Thyroid gland (tissue), 4 donors: ENCODE results near the gene HOXA5. TPM values are rescaled to one million over a fixed set of nuclear protein-coding genes. Genes with fewer than 3 reads are reported as not detected.

Experiments
- DNase-seq, 2 donors: peaks; one replicate each; pipeline ENCODE4 v3.0.0-alpha.2; 2019
- H3K27ac ChIP-seq, 3 donors: fragments of 200-600 bp; sonication (generic); 1 replicate in 2 of 3; 2 replicates in 1 of 3; pipeline ENCODE4 v1.5.1; 2016 to 2019; ENCODE audit warnings: mild to moderate bottlenecking in 1 of 3, moderate library complexity in 1 of 3
- H3K27me3 ChIP-seq: fragments of 200-600 bp; sonication (generic); one replicate; pipeline ENCODE4 v1.5.1; 2019
- H3K36me3 ChIP-seq, 2 donors: fragments of 200-600 bp; sonication (generic); one replicate each; pipeline ENCODE4 v1.5.1; 2016 to 2019
- H3K4me1 ChIP-seq, 2 donors: fragments of 200-600 bp; sonication (generic); one replicate each; pipeline ENCODE4 v1.5.1; 2017 to 2019
- H3K4me3 ChIP-seq, 3 donors: fragments of 200-600 bp; sonication (generic); replicated peaks in 1 of 3; 1 replicate in 2 of 3; 2 replicates in 1 of 3; pipeline ENCODE4 v1.5.1; 2016; ENCODE audit warnings: mild to moderate bottlenecking in 1 of 3
- H3K9me3 ChIP-seq: fragments of 200-600 bp; sonication (generic); one replicate; pipeline ENCODE4 v1.5.1; 2017
- CTCF ChIP-seq, 6 experiments: fragments of 200-600 bp in 3 of 6; fragments of 450-650 bp in 3 of 6; sonication (generic) in 3 of 6; IDR thresholded peaks; one replicate each; pipeline ENCODE4 v1.5.1; 2016 to 2019; ENCODE audit warnings: antibody characterized with exemption in 6 of 6, mild to moderate bottlenecking in 2 of 6, inconsistent platforms in 1 of 6, moderate library complexity in 1 of 6
- POLR2A ChIP-seq, 2 donors: fragments of 450-650 bp; IDR thresholded peaks; one replicate each; pipeline ENCODE4 v1.6.1; 2017; ENCODE audit warnings: antibody characterized with exemption in 2 of 2, mild to moderate bottlenecking in 2 of 2, moderate library complexity in 1 of 2
- WGBS, 2 donors: methylation state at CpG; one replicate each; pipeline ENCODE4 v1.1.5; 2017; 5-methylcytosine and 5-hydroxymethylcytosine counted together
- intact Hi-C: fragments of 100-400 bp; cut with DNase I; formaldehyde crosslinking; loops from one replicate; pipeline ENCODE4 v1.15.1; 2023
- total RNA-seq, 4 donors: library from RNA; depleted of rRNA; stranded (reverse); fragments of >200 nt; gene quantifications; one replicate each; pipeline ENCODE4 v1.2.3, GENCODE V29; 2016

HOXA5 gene
- total RNA-seq, 4 donors from 2014 or later = 2.0 to 4.4 (median 3.3) TPM

- no peak for TF ChIP-seq POLR2A (IDR thresholded peaks at IDR 0.05)
- no peak for TF ChIP-seq CTCF (IDR thresholded peaks at IDR 0.05)
- Histone ChIP-seq H3K36me3 (no peaks in the 10 kb centered on the region), H3K9me3 (no peaks in the 10 kb centered on the region), H3K27me3 (peaks cover 26% of the 10 kb centered on the region), H3K4me1 (peaks cover 11 to 18% of the 10 kb centered on the region in 2 donors), H3K4me3 (peak overlapping the region in 1 of 3 donors; percentile 45), H3K27ac (no peak overlapping the region)
- intact Hi-C loops = no loop called here
- no peak for DNase-seq
- WGBS, 2 donors = 8 to 14% methylated on average over 26 to 29 of the region's 33 CpGs
Measured at GRCh38 chr7:27095050-27095896, 48.2 kb downstream of the HOXA5 start.

- Histone ChIP-seq H3K4me3 (no peak overlapping the region), H3K36me3 (no peaks in the 10 kb centered on the region), H3K27me3 (peaks cover 25% of the 10 kb centered on the region), H3K4me1 (peaks cover 11 to 18% of the 10 kb centered on the region in 2 donors), H3K27ac (no peak overlapping the region), H3K9me3 (no peaks in the 10 kb centered on the region)
- intact Hi-C loops = no loop called here
- 23 to 37% methylated on average over 23 to 29 of the region's 29 CpGs for WGBS, 2 donors
- TF ChIP-seq CTCF (IDR thresholded peaks at IDR 0.05) = no peak
- no peak for TF ChIP-seq POLR2A (IDR thresholded peaks at IDR 0.05)
- no peak for DNase-seq
Measured at GRCh38 chr7:27094304-27095049, 49.0 kb downstream of the HOXA5 start.

GRCh38 chr7:27093184-27093895 is 50.1 kb downstream of the HOXA5 start:
- TF ChIP-seq CTCF (IDR thresholded peaks at IDR 0.05) (no peak), POLR2A (IDR thresholded peaks at IDR 0.05) (no peak)
- Histone ChIP-seq H3K36me3 (no peaks in the 10 kb centered on the region), H3K4me1 (peaks cover 11 to 18% of the 10 kb centered on the region in 2 donors), H3K27me3 (peaks cover 23% of the 10 kb centered on the region), H3K9me3 (no peaks in the 10 kb centered on the region), H3K4me3 (no peak overlapping the region), H3K27ac (no peak overlapping the region)
- intact Hi-C loops = no loop called here
- 39 to 51% methylated on average over 6 of the region's 6 CpGs for WGBS, 2 donors
- DNase-seq = no peak

- Histone ChIP-seq H3K27ac (no peak overlapping the region), H3K36me3 (no peaks in the 10 kb centered on the region), H3K27me3 (peaks cover 24% of the 10 kb centered on the region), H3K4me1 (peaks cover 11 to 18% of the 10 kb centered on the region in 2 donors), H3K9me3 (no peaks in the 10 kb centered on the region), H3K4me3 (no peak overlapping the region)
- no peak for TF ChIP-seq POLR2A (IDR thresholded peaks at IDR 0.05)
- no peak for TF ChIP-seq CTCF (IDR thresholded peaks at IDR 0.05)
- no peak for DNase-seq
- WGBS, 2 donors = 41 to 54% methylated on average over 1 of the region's 1 CpG
- intact Hi-C loops = no loop called here
Measured at GRCh38 chr7:27092819-27093110, 50.7 kb downstream of the HOXA5 start.
